Stimulated activated CD8-positive, alpha-beta memory T cell treated with anti-CD3 and anti-CD28 coated beads, Interleukin-15, amount 100 ng/mL, for 4 hours (primary cell): Measurements from ENCODE around the gene ZDHHC5.
"Not testable (repeated sequence)": the region's sequence is repeated elsewhere in the genome, so short reads cannot be mapped to it uniquely, and the experiment has no call there.

Source experiments
- DNase-seq, 2 donors: peaks; one replicate each; pipeline ENCODE4 v3.0.0-alpha.2; 2020; ENCODE audit warnings: low read depth in 2 of 2

The ZDHHC5 gene

DNA sequence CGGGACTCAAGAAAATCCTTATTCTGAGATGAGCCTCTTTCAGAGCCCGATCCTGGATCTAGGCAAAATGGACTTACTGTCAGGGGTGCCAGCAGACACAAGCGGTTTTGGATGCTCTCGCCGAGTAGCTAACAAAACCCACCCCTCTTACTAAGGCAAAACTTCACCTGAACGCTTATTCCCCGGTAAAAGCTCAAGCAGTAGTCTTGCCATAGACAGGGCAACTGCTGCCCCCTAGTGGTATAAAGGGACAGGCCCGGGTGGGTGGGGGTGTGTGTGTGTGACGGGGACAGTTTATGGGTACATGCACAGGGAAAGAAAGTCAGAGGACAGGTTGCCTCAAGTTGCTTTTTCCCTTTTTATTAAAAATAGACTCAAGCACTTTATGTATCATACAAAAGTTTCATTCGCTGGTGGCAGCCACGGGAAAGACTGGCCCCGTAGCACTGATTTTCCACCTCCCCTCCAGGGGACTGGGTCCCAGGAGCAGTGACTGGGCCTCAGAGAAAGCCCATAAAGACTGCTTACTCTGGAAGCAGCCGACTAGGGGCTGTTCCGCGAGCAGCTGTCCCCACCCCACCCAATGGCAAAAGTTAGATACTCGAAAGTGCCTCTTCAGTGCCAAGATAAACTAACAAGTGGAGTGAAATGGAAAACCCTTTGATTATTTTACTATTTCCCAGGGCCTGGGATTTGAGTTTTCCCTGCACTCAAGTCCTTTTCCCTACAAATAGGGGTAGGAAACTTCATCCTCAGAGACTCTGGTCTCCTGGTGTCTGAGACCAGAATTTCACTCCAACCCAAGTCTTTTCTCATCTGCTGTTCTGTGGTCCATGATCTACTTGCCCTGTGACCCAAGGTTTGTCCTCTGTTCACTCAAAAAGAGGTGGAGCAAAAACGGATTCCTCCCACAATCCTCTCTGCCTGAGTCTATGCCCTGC lies 22.9 kb upstream of the ZDHHC5 start:
- DNase-seq, result peak; percentile 63 to 75

DNA sequence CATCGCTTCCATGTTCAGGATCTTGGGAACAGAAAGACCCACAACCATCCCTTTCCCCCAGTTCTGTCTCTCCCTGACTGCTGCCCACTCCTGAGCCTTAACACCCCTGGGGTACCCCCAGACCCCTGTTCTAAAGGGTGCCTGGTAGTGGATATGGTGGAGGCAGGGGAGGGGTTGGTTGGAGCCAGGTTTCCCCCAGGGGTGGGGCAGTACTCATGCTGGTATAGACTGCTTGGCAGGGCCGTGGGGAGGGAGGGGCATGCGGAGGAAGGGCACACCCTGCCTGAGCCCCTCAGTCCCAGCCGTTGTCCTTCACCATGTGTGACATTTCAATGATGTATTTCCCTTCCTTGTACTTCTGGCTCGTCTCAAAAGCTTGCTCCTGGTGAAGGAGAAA lies 22.2 kb upstream of the ZDHHC5 start:
- no peak for DNase-seq

DNA sequence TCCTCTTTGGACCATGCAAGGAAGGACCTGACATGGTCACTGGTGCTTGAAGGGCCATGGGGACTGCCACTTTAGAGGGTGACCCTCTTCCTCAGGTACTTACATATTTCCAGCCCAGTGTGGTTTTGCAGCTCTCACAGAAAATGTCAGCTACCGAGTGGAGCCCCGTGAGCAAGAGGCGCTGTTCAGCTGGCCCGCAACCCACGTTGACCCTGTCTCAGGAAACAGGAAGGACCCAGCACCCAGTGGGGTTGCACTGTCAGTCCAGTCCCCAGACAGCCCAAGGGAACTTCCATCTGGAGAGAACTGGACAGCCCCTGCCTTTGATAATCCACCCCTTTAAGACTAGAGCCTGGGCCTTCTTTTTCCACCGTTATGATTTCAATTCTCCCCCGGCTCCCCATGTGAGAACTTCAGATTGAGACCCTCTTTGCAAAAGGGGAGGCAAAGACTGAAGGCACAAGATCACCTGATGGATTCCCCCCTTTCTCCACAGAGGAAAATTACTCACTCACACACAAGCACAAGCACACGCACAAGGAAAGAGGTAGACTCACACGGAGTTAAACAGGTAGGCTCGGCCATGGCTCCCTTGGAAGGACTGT lies 21.6 kb upstream of the ZDHHC5 start:
- no peak for DNase-seq

DNA sequence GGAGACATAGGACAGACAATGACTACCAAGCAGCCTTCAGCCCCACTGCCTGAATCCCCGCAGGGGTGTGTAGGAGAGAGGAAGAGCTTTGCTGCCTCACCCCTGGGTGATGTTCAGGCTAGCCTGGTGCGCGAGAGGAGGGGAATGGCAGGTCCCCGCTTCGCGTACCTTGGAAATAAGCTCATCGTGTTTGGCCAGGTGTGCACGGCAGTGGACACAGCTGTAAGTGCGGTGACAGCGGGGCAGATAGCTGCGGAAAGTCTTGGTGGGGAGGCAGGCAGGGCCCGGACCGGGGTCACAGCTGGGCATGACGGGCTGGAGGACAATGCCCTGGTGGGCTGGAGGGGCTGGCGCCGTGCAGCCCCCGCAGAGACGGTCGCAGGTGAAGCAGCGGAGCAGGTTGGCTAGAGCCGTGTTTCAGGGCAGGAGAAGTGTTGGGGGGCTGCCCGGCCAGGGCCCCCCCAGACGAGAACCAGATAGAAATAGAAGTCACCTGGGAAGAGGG lies 21.1 kb upstream of the ZDHHC5 start:
- no peak for DNase-seq

DNA sequence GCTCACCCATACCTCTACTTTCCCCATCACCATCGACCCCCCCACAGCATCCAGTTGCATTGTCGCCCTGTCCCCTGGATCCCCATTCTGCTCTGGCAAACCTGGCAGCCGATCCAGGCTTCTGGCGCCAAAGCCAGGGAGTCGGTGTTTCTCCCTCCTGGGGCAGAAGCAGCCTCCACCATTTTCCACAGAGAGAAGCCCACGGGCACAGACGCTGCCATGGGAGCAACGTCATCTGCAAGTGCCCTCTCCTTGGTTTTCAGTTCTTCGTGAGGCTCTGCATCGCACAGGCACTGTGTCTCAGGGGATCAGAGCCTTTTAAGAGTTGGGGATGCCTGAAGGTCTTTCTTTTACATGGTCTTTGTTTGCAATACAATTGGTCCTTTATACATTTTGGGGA lies 20.5 kb upstream of the ZDHHC5 start:
- DNase-seq, result no peak

DNA sequence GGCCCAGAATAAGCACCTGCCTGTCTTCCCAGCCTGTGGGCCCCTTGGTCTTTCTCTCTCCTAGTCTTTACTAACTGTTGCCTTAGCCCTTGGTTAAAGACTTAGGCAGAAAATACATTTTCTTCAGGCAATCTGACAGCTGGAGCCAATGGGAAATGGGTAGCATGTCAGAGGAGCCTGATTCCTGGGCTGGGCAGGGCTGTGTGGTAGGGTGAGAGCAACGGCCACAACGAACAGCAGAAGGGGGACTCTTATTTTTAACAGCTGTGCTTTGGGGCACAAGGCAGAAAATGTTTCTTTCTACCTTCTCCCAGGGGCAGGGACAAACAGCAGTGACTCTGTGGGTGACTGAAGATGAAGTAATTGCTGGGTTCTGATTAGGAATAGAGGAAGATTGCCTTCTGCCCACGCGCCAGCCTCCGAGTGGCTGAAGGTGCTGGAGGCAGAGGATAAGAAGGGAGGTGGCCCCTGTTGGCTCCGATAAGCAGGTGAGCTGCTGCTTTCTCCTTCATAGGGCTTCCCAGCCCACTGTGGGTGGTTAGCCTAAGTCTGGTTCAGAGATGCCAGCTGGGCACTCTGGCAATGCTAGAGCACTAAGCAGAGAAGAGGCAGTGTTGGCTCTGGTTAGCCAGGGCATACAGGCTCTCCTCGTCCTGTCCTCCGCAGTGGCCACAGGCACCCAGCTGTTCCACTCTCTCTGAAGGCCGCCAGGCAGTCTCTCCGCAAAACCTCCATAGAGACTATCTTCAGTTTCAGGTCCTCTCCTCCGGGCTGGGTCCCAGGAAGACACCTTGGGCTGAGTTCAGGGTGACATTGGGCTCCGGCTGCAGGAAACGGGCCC lies 19.7 kb upstream of the ZDHHC5 start:
- DNase-seq, result no peak

DNA sequence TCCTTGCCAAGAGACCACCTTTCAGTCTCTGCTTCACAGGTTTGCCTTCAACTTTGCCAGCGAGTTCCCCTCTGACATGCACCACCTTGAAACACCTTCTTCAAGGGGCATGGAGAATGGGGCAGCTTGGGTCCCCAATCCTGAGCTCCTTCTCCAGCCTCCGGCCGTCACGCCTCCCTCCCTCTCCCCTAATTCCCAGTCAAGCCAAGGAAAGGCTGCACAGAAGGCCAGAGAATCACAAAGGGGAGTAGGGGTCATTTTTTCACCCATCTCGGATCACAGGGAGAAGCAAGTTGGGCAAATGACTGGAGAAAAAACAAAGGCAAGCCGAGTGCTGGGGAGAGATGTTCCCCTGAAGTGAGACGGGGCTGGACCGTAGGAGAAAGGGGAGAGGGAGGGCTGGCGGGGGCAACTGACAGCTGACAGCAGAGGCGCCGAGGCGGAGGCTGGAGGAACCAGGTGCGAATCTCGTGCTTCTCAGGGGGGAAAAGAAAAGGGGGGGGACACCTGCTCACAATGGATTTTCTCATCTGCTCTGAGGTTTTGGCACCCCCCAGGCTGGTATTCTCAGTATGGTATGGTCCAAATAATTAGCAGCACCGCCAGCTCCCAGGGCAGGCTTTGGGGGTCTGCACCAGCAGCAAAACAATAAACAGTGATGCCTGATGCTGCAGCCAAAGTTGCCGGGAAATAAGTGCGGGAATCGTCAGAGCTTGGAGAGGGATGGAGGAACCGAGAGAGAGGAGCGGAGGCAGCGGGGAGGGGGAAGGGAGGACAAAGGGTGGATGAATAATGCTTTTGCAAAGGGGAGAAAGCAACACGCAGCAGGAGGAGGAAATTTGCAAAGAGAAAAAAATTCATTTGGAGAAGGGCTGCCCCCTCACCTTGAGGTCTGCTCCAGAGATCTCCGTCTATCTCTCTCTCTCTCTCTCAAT lies 18.8 kb upstream of the ZDHHC5 start:
- DNase-seq, result no peak

DNA sequence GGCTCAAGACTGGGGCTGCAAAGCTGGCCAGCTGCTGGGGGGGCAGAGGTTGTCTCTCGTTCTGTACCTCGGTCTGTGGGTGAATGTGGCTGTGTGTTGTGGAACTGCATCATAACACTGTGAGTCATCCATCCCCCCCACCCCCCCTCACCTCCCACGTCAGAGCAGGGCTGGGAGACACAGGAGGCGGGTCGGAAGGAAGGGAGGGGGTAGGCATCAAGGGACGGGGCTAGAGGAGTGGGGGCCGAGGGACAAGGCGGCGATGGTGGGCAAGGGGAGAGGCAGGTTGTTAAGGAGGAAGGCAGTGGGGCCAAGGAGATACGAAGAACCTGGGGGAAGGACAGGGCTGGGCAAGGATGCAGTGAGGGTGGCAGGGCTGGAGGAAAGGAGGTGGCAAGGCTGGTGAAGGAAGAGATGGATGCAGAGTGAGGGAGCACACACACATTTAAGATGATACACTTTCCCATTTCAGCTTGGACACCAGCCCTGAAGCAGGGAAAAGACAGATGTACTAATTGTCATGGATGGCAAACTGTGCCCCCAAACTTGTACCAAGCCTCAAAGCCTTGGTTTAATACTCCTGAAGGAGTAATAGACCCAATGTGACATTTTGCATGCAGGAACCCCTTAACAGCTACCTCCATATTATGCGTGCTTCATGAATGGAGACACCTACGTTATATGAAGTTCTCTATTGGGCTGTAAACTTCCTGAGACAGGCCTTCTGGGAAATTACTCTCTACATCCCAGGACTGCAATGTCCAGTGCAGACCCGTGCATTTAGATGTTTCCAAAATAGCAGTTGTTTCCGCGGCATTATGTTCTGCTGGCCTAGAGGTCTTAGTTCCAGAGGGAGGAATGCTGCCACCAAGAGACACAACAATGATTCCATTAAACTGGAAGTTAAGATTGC lies 17.8 kb upstream of the ZDHHC5 start, which contains the start of gene YPEL4:
YPEL4 (minus strand) TSS at position 87 of the 913 bp plus-strand sequence. CDS start 2,805 bp downstream, outside the sequence.
- peak; percentile 46 to 49 for DNase-seq

DNA sequence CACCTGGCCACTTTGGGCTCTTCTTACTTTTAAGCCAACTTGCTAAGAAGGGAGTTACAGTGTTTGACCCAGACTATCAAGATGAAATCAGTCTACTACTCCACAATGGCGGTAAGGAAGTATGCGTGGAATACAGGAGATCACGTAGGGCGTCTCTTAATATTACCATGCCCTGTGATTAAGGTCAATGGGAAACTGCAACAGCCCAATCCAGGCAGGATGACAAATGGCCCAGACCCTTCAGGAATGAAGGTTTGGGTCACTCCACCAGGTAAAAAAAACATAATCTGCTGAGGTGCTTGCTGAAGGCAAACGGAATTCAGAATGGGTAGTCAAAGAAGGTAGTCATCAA lies 17.2 kb upstream of the ZDHHC5 start:
- DNase-seq, result no peak

DNA sequence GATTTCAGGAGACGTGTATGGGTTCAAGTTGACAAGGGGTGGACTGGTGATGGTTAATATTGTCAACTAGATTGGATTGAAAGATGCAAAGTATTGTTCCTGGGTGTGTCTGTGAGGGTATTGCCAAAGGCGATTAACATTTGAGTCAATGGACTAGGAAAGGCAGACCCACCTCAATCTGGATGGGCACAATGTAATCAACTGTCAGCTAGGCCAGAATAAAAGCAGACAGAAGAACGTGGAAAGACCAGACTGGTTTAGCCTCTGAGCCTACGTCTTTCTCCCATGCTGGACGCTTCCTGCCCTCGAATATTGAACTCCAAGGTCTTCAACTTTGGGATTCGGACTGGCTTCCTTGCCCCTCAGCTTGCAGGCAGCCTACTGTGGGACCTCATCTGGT lies 16.5 kb upstream of the ZDHHC5 start:
- DNase-seq, result no peak

DNA sequence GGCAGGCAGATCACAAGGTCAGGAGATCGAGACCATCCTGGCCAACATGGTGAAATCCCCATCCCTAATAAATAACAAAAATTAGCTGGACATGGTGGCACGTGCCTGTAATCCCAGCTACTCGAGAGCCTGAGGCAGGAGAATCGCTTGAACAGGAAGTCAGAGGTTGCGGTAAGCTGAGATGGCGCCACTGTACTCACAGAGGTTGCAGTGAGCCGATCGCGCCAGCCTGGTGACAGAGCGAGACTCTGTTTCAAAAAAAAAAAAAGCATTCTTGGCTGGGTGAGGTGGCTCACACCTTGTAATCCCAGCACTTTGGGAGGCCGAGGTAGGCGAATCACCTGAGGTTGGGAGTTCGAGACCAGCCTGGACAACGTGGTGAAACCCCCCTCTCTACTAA lies 15.7 kb upstream of the ZDHHC5 start:
- not testable (repeated sequence) for DNase-seq

DNA sequence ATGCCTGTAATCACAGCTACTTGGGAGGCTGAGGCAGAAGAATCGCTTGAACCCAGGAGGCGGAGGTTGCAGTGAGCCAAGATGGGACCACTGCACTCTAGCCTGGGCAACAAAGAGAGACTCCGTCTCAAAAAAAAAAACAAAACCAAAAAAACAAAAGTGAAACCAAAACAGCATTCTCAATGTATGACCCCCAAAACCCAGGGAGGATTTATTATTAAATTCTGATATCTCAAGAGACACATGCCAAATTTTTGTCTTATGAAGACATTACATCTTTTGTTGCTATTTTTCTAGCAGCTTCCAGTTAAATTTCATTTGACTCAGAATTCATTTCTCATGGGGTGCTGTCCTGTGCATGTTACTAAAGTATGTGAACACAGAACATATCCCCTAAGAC lies 15.3 kb upstream of the ZDHHC5 start:
- no peak for DNase-seq

DNA sequence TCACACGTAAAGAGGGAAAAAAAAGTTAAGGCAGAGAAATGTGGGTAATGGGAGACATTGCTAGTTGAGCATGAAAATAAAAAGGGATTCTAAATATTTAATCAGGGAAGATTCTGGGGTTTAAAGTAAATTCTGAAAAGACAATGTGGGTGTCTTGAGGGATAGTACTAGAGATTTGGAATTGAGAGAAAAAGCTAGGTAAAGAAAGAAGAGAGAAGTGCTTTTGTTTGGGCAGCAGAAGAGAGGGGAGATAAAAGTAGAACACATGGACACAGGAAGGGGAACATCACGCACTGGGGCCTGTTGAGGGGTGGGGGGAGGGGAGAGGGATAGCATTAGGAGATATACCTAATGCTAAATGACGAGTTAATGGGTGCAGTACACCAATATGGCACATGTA lies 14.8 kb upstream of the ZDHHC5 start:
- DNase-seq, result no peak

DNA sequence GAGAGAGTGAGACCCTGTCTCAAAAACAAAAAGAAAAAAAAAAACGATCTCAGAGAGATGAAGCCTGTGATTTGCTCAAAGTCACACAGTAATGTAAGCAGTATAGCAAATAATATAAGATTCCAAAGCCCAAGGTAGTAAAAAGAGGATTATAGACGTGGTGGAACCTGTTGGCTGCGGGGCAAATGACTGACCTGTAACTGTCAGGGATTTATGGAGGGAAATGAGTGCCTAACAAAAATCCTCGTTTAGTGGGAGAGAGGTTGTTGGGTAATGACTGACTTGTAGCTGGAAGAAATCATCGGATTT lies 11.1 kb upstream of the ZDHHC5 start:
- no peak for DNase-seq

DNA sequence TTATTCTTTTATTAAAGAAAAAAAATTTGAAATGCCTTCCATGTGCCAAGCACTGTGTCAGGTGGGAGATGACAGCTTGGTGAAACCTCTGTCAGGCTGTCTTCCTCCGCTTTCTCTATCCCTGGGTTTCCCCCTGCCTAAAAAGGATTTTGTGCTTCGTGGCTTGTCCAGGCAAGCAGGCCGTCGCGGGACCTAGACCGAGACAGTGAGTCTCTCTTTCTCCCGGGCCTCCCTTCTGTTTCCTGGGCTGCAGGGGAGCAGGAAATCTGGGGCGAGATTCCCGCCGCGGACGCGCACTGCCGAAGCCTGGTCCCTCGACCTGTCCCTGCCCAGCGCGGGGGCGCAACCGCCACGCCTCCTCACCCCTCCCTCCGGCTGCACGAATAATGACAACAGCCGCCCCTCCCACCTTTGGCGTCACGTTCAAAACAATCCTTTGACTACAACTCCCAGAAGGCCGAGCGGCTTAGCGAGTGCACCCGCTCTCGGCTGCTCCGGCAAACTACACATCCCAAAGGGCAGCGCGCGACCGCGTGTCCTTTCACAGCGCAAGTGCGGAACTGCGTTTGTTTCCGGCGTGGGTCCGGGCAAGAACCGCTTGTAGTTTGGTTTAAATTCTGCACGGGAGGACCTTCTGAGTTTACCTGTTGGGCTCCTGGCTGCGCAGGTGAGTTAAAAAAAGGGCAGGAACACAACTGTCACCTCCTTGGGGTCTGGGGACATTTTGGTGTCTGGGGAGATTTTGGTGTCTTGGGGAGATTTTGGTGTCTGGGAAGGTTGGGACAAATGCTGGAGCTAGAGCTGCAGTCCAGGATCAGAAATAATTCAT lies 10.5 kb upstream of the ZDHHC5 start, which contains the start of gene CLP1:
CLP1 (plus strand) TSS at position 569 of the 829 bp plus-strand sequence. CDS start 1,715 bp downstream, outside the sequence.
- DNase-seq, result peak; percentile 97 to 99

DNA sequence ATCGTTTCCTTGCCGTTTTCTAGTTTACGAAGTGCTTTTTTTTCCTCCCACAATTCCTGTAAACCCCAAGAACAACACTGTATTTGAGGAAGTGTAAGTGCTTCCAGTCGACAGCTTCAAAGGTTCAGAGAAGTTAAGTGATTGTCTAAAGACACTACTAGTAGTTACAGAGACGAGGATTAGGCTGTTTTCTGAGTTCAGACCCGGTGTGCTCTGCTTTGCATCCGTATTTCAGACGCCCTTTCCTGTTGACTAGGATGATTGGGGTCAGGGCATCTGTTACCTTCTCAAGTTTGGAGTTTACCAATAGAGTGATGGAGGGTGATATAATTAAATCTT lies 9.9 kb upstream of the ZDHHC5 start:
- no peak for DNase-seq

DNA sequence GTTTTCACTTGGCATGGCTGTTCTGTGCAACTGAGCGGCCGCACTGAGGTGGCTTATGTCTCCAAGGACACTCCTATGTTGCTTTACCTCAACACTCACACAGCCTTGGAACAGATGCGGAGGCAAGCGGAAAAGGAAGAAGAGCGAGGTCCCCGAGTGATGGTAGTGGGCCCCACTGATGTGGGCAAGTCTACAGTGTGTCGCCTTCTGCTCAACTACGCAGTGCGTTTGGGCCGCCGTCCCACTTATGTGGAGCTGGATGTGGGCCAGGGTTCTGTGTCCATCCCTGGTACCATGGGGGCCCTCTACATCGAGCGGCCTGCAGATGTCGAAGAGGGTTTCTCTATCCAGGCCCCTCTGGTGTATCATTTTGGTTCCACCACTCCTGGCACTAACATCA lies 8.2 kb upstream of the ZDHHC5 start:
- no peak for DNase-seq

DNA sequence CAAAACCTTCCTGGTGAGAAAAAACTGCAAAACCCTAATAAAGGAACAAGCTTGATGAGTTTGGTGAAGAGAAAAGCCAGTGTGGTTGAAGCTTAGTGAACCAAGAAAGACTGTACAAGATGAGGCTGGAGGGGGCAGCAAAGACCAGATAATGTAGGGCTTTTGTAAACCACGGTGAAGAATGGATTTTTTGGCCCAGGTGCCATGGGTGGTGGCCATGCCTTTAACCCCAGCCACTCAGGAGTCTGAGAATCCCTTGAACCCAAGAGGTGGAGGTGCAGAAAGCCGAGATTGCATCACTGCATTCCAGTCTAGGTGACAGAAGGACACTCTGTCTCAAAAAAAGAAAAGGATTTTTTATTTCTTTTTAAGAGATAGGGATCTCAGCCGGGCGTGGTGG lies 5.0 kb upstream of the ZDHHC5 start:
- DNase-seq, result no peak

DNA sequence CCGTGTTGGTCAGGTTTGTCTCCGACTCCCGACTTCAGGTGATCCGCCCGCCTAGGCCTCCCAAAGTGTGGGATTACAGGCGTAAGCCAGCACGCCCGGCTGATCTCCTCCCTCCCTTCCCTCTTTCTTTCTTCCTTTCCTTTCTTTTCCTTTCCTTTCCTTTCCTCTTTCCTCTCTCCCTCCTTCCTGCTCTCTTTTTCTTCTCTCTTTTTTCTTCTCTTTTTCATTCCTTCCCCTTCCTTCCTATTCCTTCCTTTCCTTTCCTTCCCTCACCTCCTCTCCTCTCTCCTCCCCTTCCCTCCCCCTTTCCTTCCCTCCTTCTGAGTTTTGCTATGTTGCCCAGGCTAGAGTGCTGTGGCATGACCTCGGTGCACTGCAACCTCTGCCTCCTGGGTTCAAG lies 3.9 kb upstream of the ZDHHC5 start:
- no peak for DNase-seq
